Measurements from ENCODE around the gene PLCL1. TPM values are rescaled to one million over a fixed set of nuclear protein-coding genes. Genes with fewer than 3 reads are reported as not detected.

The PLCL1 gene
- total and polyA plus RNA-seq, 2 donors from 2014 or later: 13.6 to 14.7 TPM

- intact Hi-C loops (cut with DNase I): no loop called here
These were observed 6.1 kb downstream of the PLCL1 start for GRCh38 chr2:197810491-197810890.

GRCh38 chr2:197813093-197813787 is 8.8 kb downstream of the PLCL1 start:
- no peak for DNase-seq
- Histone ChIP-seq H3K27me3 (ENCODE audit: control insufficient read depth, insufficient read depth, low read length) (no peaks in the 10 kb centered on the region), H3K9me3 (ENCODE audit: control insufficient read depth in 2 of 3, insufficient read depth in 1 of 3, low read length in 3 of 3) (no peaks in the 10 kb centered on the region), H3K9ac (ENCODE audit: low read length in 3 of 3) (no peak overlapping the region), H3K36me3 (ENCODE audit: control insufficient read depth in 2 of 3, insufficient read depth in 3 of 3, low read length in 3 of 3) (no peaks in the 10 kb centered on the region), H3K4me1 (ENCODE audit: control insufficient read depth in 2 of 3, insufficient read depth in 2 of 3, low read depth in 1 of 3, low read length in 3 of 3) (peaks cover 0 to 9% (median 6%) of the 10 kb centered on the region in 3 donors), H3K27ac (ENCODE audit: low read depth in 2 of 2, low read length in 2 of 2) (no peak overlapping the region), H3K4me3 (ENCODE audit: low read length in 3 of 3) (no peak overlapping the region)
- FAIRE-seq: peak; percentile 84
- peak; percentile 13 for TF ChIP-seq CTCF (IDR thresholded peaks at IDR 0.05; ENCODE audit: borderline replicate concordance, extremely low read depth, insufficient read depth)
- intact Hi-C loops (cut with DNase I): no loop called here

More at GRCh38 chr2:197810491-197810890, 6.1 kb downstream of the PLCL1 start:
- no peak for TF ChIP-seq CTCF (IDR thresholded peaks at IDR 0.05; ENCODE audit: borderline replicate concordance, extremely low read depth, insufficient read depth)
- no peaks in the 10 kb centered on the region for H3K27me3 ChIP-seq (ENCODE audit: control insufficient read depth, insufficient read depth, low read length)
- no peaks in the 10 kb centered on the region for H3K9me3 ChIP-seq (ENCODE audit: control insufficient read depth in 2 of 3, insufficient read depth in 1 of 3, low read length in 3 of 3)
- peaks cover 0 to 9% (median 6%) of the 10 kb centered on the region in 3 donors for H3K4me1 ChIP-seq (ENCODE audit: control insufficient read depth in 2 of 3, insufficient read depth in 2 of 3, low read depth in 1 of 3, low read length in 3 of 3)
- FAIRE-seq (no peak), DNase-seq (no peak)
- H3K4me3 ChIP-seq (ENCODE audit: low read length in 3 of 3): peak overlapping the region in 1 of 3 donors; percentile 10
- no peaks in the 10 kb centered on the region for H3K36me3 ChIP-seq (ENCODE audit: control insufficient read depth in 2 of 3, insufficient read depth in 3 of 3, low read length in 3 of 3)
- no peak overlapping the region for H3K27ac ChIP-seq (ENCODE audit: low read depth in 2 of 2, low read length in 2 of 2)
- H3K9ac ChIP-seq (ENCODE audit: low read length in 3 of 3): no peak overlapping the region

DNA sequence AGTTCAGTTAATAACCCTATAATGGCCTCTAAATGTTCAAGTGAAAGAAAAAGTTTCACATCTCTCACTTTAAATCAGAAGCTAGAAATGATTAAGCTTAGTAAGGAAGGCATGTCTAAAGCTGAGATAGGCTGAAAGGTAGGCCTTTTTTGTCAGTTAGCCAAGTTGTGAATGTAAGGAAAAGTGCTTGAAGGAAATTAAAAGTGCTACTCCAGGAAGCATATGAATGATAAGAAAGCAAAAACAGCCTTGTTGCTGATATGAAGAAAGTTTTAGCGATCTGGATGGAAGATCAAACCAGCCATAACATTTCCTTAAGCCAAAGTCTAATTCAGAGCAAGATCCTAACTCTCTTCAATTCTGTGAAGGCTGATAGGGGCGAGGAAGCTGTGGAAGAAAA is 10.1 kb downstream of the PLCL1 start:
- no peak for FAIRE-seq
- intact Hi-C loops (cut with DNase I): no loop called here
- no peaks in the 10 kb centered on the region for H3K36me3 ChIP-seq (ENCODE audit: control insufficient read depth in 2 of 3, insufficient read depth in 3 of 3, low read length in 3 of 3)
- H3K4me3 ChIP-seq (ENCODE audit: low read length in 3 of 3): no peak overlapping the region
- no peak for DNase-seq
- peaks cover 0 to 9% (median 3%) of the 10 kb centered on the region in 3 donors for H3K4me1 ChIP-seq (ENCODE audit: control insufficient read depth in 2 of 3, insufficient read depth in 2 of 3, low read depth in 1 of 3, low read length in 3 of 3)
- no peak overlapping the region for H3K27ac ChIP-seq (ENCODE audit: low read depth in 2 of 2, low read length in 2 of 2)
- no peaks in the 10 kb centered on the region for H3K9me3 ChIP-seq (ENCODE audit: control insufficient read depth in 2 of 3, insufficient read depth in 1 of 3, low read length in 3 of 3)
- no peaks in the 10 kb centered on the region for H3K27me3 ChIP-seq (ENCODE audit: control insufficient read depth, insufficient read depth, low read length)
- H3K9ac ChIP-seq (ENCODE audit: low read length in 3 of 3): no peak overlapping the region
- no peak for TF ChIP-seq CTCF (IDR thresholded peaks at IDR 0.05; ENCODE audit: borderline replicate concordance, extremely low read depth, insufficient read depth)

Measured in kidney (tissue), 14 donors.